Endothelial cell of umbilical vein (primary cell): ENCODE results near the gene CYP3A4.

ENCODE experiments used
- POLR2A ChIP-seq: IDR thresholded peaks from 2 replicates; pipeline ENCODE4 v1.6.1; 2012; ENCODE audit warnings: low read depth, mild to moderate bottlenecking, control low read depth, low read length
- TF ChIP-seq, protein P1 (sequence below), 2 donors: IDR thresholded peaks; 1 replicate in 1 of 2; 2 replicates in 1 of 2; pipeline ENCODE4 v1.5.1; 2011; ENCODE audit warnings: low read length in 2 of 2, mild to moderate bottlenecking in 2 of 2, moderate library complexity in 2 of 2, control low read depth in 1 of 2, inconsistent platforms in 1 of 2, low read depth in 1 of 2; ENCODE audit not compliant: insufficient read depth in 1 of 2; ENCODE audit errors: extremely low read depth in 1 of 2

DNA sequence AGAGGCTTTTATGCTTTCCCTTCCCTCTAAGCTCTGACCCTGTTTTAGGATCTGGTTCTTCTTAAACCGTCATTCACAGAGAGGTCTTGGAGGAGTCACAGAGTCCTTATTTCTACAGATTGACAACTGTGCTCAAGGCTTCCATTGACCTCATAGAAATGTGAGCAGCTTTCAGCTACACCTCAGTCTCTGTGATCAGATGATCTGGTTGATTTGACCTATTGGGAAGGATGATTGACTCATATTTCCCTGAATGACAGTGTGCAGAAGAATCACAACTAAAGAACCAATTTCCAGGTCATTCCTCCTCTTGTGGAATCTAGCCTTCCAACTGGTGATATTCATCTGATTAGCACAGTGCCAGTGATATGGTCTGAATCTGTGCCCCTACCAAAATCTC is 3.4 kb downstream of the CYP3A4 start:
- TF ChIP-seq, protein P1, sequence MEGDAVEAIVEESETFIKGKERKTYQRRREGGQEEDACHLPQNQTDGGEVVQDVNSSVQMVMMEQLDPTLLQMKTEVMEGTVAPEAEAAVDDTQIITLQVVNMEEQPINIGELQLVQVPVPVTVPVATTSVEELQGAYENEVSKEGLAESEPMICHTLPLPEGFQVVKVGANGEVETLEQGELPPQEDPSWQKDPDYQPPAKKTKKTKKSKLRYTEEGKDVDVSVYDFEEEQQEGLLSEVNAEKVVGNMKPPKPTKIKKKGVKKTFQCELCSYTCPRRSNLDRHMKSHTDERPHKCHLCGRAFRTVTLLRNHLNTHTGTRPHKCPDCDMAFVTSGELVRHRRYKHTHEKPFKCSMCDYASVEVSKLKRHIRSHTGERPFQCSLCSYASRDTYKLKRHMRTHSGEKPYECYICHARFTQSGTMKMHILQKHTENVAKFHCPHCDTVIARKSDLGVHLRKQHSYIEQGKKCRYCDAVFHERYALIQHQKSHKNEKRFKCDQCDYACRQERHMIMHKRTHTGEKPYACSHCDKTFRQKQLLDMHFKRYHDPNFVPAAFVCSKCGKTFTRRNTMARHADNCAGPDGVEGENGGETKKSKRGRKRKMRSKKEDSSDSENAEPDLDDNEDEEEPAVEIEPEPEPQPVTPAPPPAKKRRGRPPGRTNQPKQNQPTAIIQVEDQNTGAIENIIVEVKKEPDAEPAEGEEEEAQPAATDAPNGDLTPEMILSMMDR (IDR thresholded peaks at IDR 0.05; ENCODE audit: extremely low read depth in 1 of 2, insufficient read depth in 1 of 2, low read depth in 1 of 2, low read length in 2 of 2), result no peak
- TF ChIP-seq POLR2A, result no peak
